K562 (cell line): ENCODE data around the gene DHX8. TPM values are rescaled to one million over a fixed set of nuclear protein-coding genes. Genes with fewer than 3 reads are reported as not detected.
"Not testable (repeated sequence)": the region's sequence is repeated elsewhere in the genome, so short reads cannot be mapped to it uniquely, and the experiment has no call there.

ENCODE experiments used
- ATAC-seq: fragments of 200-7000 bp; cut with Tn5 transposase; 3 replicates; pipeline ENCODE4 v1.9.1; 2020; ENCODE audit warnings: moderate library complexity
- BruUV-seq: library from RNA; stranded (reverse); fragments of 400-500 nt; replicated peaks from 2 replicates; lab custom pipeline; 2021; lab: Mats Ljungman, UMichigan
- CTCF ChIA-PET: fragments of 300-600 bp; formaldehyde crosslinking; extraction: SDS; loops from one replicate; lab custom pipeline; 2021; ENCODE audit warnings: low intra/inter-chr PET ratio; lab: Yijun Ruan, JAX
- POLR2A ChIA-PET: fragments of 300-600, 350-650 bp; sonication (Branson Sonifier 250); formaldehyde crosslinking; extraction: SDS; loops from one replicate; lab custom pipeline; 2021; ENCODE audit warnings: antibody characterized with exemption, inconsistent platforms; lab: Yijun Ruan, JAX
- DNase-seq, 4 experiments: peaks; one replicate each; pipeline versions ENCODE4 v3.0.0 to v3.0.0-alpha.2; 2011 to 2018; ENCODE audit warnings: low spot score in 3 of 4, mixed read lengths in 3 of 4; ENCODE audit errors: extremely low read depth in 1 of 4
- FAIRE-seq: peaks from 2 replicates; lab custom pipeline; 2011; peaks lifted over from hg19 to GRCh38; lab: Jason Lieb, UNC
- H2AFZ ChIP-seq: 2 replicates; pipeline ENCODE4 v1.6.0; 2011; ENCODE audit warnings: low read depth, low read length, control low read depth, inconsistent platforms
- H3K27ac ChIP-seq: fragments of 200-600 bp; 3 replicates; pipeline ENCODE4 v1.8.0; 2011; ENCODE audit warnings: low read depth, mild to moderate bottlenecking, control low read depth, inconsistent platforms, low read length, moderate library complexity, mixed read lengths; ENCODE audit errors: extremely low read depth
- H3K27me3 ChIP-seq, 2 experiments: fragments of 300-600 bp in 1 of 2; 2 replicates in 1 of 2; 3 replicates in 1 of 2; pipeline versions ENCODE4 v1.6.0 to v1.8.0; 2011; ENCODE audit warnings: inconsistent platforms in 2 of 2, low read length in 2 of 2, mild to moderate bottlenecking in 1 of 2, mixed read lengths in 1 of 2, moderate library complexity in 1 of 2; ENCODE audit not compliant: control insufficient read depth in 2 of 2, insufficient read depth in 2 of 2
- H3K36me3 ChIP-seq: fragments of 300-600 bp; 3 replicates; pipeline ENCODE4 v1.8.0; 2011; ENCODE audit warnings: mild to moderate bottlenecking, low read length, inconsistent platforms; ENCODE audit not compliant: control insufficient read depth, insufficient read depth
- H3K4me1 ChIP-seq, 2 experiments: fragments of 200-600 bp in 1 of 2; replicated peaks in 1 of 2; 2 replicates in 1 of 2; 3 replicates in 1 of 2; pipeline versions ENCODE4 v1.5.1 to v1.8.0; 2011; ENCODE audit warnings: inconsistent platforms in 2 of 2, low read length in 2 of 2, mild to moderate bottlenecking in 1 of 2, mixed read lengths in 1 of 2, moderate library complexity in 1 of 2; ENCODE audit not compliant: control insufficient read depth in 2 of 2, insufficient read depth in 2 of 2
- H3K4me2 ChIP-seq: 2 replicates; pipeline ENCODE4 v1.6.1; 2011; ENCODE audit warnings: low read length, control low read depth, inconsistent platforms, mixed read lengths; ENCODE audit not compliant: insufficient read depth
- H3K4me3 ChIP-seq: fragments of 200-600 bp; sonication (generic), shearing (Covaris generic); 2 replicates; pipeline ENCODE4 v1.5.1; 2016; ENCODE audit warnings: control low read depth, inconsistent platforms
- H3K79me2 ChIP-seq: fragments of 200-600 bp; 3 replicates; pipeline ENCODE4 v1.8.0; 2011; ENCODE audit warnings: low read length, inconsistent platforms; ENCODE audit not compliant: control insufficient read depth, insufficient read depth
- H3K9ac ChIP-seq, 2 experiments: 2 replicates each; pipeline versions ENCODE4 v1.6.0 to v1.6.1; 2011; ENCODE audit warnings: low read depth in 2 of 2, low read length in 2 of 2, control low read depth in 1 of 2, inconsistent platforms in 1 of 2, mild to moderate bottlenecking in 1 of 2, mixed read lengths in 1 of 2; ENCODE audit not compliant: insufficient read depth in 1 of 2
- H3K9me1 ChIP-seq: one replicate; pipeline ENCODE4 v1.6.0; 2011; ENCODE audit warnings: inconsistent platforms, mild to moderate bottlenecking, low read length, moderate library complexity; ENCODE audit not compliant: control insufficient read depth, insufficient read depth
- H3K9me3 ChIP-seq: replicated peaks from 2 replicates; pipeline ENCODE4 v1.5.1; 2011; ENCODE audit warnings: low read depth, low read length, inconsistent platforms; ENCODE audit not compliant: control insufficient read depth, insufficient read depth
- H4K20me1 ChIP-seq: replicated peaks from 2 replicates; pipeline ENCODE4 v1.6.1; 2011; ENCODE audit warnings: low read length, inconsistent platforms, mixed read lengths; ENCODE audit not compliant: control insufficient read depth, insufficient read depth
- FOXJ2 ChIP-seq: fragments of 200-800 bp; sonication (Bioruptor generic); IDR thresholded peaks from 2 replicates; pipeline ENCODE4 v1.6.1; 2016; ENCODE audit warnings: missing genetic modification characterization, missing compliant biosample characterization
- NEUROD1 ChIP-seq: fragments of 150-350 bp; IDR thresholded peaks from 2 replicates; pipeline ENCODE4 v1.6.1; 2014; ENCODE audit warnings: borderline replicate concordance, low read length, low read depth; ENCODE audit not compliant: partially characterized antibody
- ZNF239 ChIP-seq: fragments of 250-450 bp; sonication (Bioruptor Pico); IDR thresholded peaks from 2 replicates; pipeline ENCODE4 v1.4.0; 2020; ENCODE audit warnings: mild to moderate bottlenecking
- ZNF644 ChIP-seq: fragments of 200-800 bp; sonication (Bioruptor generic); IDR thresholded peaks from 2 replicates; pipeline ENCODE4 v1.6.1; 2016; ENCODE audit warnings: low read depth, missing genetic modification characterization, missing compliant biosample characterization
- WGBS: fragments of 100-300 bp; shearing (Covaris generic); methylation state at CpG from one replicate; pipeline ENCODE4 v1.1.6; 2016; ENCODE audit warnings: low coverage, mixed read lengths; ENCODE audit not compliant: insufficient coverage; ENCODE audit errors: missing lambda C conversion rate; 5-methylcytosine and 5-hydroxymethylcytosine counted together
- in situ Hi-C: fragments of 300-500 bp; cut with MboI; formaldehyde crosslinking; loops from 4 replicates; pipeline ENCODE4 v1.15.0; 2018; ENCODE audit warnings: inconsistent platforms, mixed read lengths
- intact Hi-C: fragments of 100-400 bp; cut with micrococcal nuclease; formaldehyde crosslinking; loops from 2 replicates; pipeline ENCODE4 v1.14.2; 2022
- polyA plus RNA-seq, 8 experiments: library from polyadenylated mRNA; depleted of rRNA in 4 of 8; stranded (reverse) in 5 of 8; unstranded in 3 of 8; fragments of >200 nt; fragmentation: Nextera tagmentation in 2 of 8; fragmentation: Illumina TruSeq in 1 of 8; extraction: Ambion mirVana in 2 of 8; extraction: Trizol in 1 of 8; gene quantifications; 2 replicates each; pipeline versions ENCODE4 v1.2.1 to v1.2.3, GENCODE V29; 2011 to 2014; ENCODE audit warnings: inconsistent platforms in 1 of 8, missing spikeins in 1 of 8
- total RNA-seq, 7 experiments: library from RNA; depleted of rRNA in 6 of 7; stranded (reverse); fragments of >200 nt in 6 of 7; fragmentation: Illumina TruSeq in 2 of 7; extraction: Trizol in 2 of 7; gene quantifications; 2 replicates each; pipeline versions ENCODE4 v1.2.1 to v1.2.3, GENCODE V29; 2011 to 2021; ENCODE audit warnings: low replicate concordance in 1 of 7
- TF ChIP-seq, protein P1 (sequence below): sonication (generic); formaldehyde crosslinking; IDR thresholded peaks from 2 replicates; pipeline ENCODE4 v1.8.1; 2023; ENCODE audit warnings: mild to moderate bottlenecking, missing genetic modification reagents

Gene DHX8
- total and polyA plus RNA-seq, 9 of the 15 experiments (the other 6 are each of a cell fraction or from before 2014, with no cell fraction given): 16.7 to 42.5 (median 25.6) TPM

DNA sequence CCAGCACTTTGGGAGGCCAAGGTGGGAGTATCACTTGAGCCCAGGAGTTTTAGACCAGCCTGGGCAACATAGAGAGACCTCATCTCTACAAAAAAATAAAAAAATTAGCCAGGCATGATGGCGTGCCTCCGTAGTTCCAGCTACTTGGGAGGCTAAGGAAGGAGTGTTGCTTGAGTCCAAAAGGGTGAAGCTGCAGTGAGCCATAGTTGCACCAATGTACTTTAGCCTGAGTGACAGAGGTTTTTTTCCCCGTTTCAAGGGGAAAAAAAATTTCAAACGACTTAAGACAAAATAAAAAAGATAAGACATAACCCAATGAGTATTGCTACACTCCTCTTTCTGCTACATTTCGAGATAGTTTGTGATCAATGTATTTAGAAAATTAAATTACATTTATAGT, 6.8 kb downstream of the DHX8 start (continued):
- TF ChIP-seq ZNF239 (CRISPR knock-in tag): no peak
- no peak for TF ChIP-seq NEUROD1
- TF ChIP-seq, protein P1, sequence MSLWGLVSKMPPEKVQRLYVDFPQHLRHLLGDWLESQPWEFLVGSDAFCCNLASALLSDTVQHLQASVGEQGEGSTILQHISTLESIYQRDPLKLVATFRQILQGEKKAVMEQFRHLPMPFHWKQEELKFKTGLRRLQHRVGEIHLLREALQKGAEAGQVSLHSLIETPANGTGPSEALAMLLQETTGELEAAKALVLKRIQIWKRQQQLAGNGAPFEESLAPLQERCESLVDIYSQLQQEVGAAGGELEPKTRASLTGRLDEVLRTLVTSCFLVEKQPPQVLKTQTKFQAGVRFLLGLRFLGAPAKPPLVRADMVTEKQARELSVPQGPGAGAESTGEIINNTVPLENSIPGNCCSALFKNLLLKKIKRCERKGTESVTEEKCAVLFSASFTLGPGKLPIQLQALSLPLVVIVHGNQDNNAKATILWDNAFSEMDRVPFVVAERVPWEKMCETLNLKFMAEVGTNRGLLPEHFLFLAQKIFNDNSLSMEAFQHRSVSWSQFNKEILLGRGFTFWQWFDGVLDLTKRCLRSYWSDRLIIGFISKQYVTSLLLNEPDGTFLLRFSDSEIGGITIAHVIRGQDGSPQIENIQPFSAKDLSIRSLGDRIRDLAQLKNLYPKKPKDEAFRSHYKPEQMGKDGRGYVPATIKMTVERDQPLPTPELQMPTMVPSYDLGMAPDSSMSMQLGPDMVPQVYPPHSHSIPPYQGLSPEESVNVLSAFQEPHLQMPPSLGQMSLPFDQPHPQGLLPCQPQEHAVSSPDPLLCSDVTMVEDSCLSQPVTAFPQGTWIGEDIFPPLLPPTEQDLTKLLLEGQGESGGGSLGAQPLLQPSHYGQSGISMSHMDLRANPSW (CRISPR knock-in tag): no peak
- TF ChIP-seq FOXJ2 (tag): no peak
- TF ChIP-seq ZNF644 (tag): no peak

DNA sequence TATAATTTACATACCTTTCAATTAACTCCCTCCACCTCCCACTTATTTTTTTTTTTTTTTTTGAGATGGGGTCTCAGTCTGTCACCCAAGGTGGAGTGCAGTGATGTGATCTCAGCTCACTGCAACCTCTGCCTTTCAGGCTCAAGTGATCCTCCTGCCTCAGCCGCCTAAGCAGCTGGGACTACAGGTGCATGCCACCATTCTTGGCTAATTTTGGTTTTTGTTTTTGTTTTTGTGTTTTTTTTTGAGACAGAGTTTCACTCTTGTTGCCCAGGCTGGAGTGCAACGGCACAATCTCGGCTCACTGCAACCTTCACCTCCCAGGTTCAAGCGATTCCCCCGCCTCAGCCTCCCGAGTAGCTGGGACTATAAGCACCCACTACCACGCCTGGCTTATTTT, 25.7 kb downstream of the DHX8 start:
- BruUV-seq, H3K9me3 ChIP-seq, H3K4me3 ChIP-seq, H3K27me3 ChIP-seq, in situ Hi-C loops, DNase-seq, H4K20me1 ChIP-seq, POLR2A ChIA-PET, H3K4me1 ChIP-seq, ATAC-seq, H3K79me2 ChIP-seq, H3K4me2 ChIP-seq, H2AFZ ChIP-seq, H3K27ac ChIP-seq, H3K9me1 ChIP-seq, intact Hi-C loops, CTCF ChIA-PET, H3K9ac ChIP-seq, FAIRE-seq: not testable (repeated sequence)
- 100% methylated on average over 3 of the region's 7 CpGs for WGBS
- H3K36me3 ChIP-seq: peaks cover 62% of the 10 kb centered on the region

DNA sequence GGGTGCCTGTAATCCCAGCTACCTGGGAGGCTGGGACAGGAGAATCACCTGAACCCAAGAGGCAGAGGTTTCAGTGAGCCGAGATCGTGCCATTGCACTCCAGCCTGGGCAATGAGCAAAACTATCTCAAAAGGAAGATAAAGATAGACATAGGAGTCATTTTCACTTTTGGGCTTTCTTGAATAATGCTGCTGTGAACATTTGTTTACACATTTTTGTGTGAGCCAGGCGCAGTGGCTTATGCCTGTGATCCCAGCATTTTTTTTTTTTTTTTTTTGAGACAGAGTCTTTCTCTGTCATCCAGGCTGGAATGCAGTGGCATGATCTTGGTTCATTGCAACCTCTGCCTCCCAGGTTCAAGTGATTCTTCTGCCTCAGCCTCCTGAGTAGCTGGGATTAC, 27.4 kb downstream of the DHX8 start:
- H2AFZ ChIP-seq, H3K9me3 ChIP-seq, H3K79me2 ChIP-seq, H3K4me3 ChIP-seq, H3K4me1 ChIP-seq, BruUV-seq, CTCF ChIA-PET, in situ Hi-C loops, ATAC-seq, DNase-seq, H3K9ac ChIP-seq, H3K9me1 ChIP-seq, H4K20me1 ChIP-seq, H3K27me3 ChIP-seq, intact Hi-C loops, FAIRE-seq, H3K27ac ChIP-seq, H3K4me2 ChIP-seq: not testable (repeated sequence)
- POLR2A ChIA-PET: interaction anchor here (0.6 kb wide), 1 partner anchor 168 kb away, joined by 3 read pairs; no protein-coding TSS in a partner anchor
- peaks cover 61% of the 10 kb centered on the region for H3K36me3 ChIP-seq
- 100% methylated on average over 3 of the region's 3 CpGs for WGBS
